ENCODE measurements around the gene SERPINA10. TPM values are rescaled to one million over a fixed set of nuclear protein-coding genes. Genes with fewer than 3 reads are reported as not detected.

SERPINA10 gene
- total and polyA plus RNA-seq, 2 of the 13 experiments (the other 11 are each of a cell fraction or from before 2014, with no cell fraction given), result 20.1 to 20.2 TPM

DNA sequence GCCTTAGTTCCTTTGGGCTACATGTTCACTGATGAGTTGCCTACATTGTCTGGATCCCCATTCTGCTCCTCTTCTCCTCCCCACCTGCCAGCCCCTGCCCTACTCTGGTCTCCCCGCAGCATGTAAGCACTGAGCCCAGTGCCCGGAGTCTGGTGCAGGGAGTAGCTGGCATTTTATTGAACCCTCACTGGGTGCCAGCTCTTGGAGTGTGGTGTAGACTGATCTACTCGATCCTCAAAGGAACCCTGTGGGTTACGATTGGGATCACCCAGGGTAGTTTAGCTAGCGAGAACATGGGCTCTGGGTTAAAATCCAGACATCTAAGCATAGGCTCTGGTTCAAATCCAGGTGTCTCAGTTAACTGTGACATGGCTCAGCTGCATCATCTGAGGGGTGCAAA lies 38.4 kb upstream of the SERPINA10 start:
- Histone ChIP-seq H3K36me3 (replicated peaks in 1 of 2; ENCODE audit: control insufficient read depth in 1 of 2, insufficient read depth in 2 of 2, low read length in 2 of 2) (no peaks in the 10 kb centered on the region), H3K27me3 (ENCODE audit: control insufficient read depth in 1 of 2, insufficient read depth in 2 of 2, low read length in 2 of 2) (no peaks in the 10 kb centered on the region), H3K4me2 (ENCODE audit: low read depth, low read length) (no peak overlapping the region), H2AFZ (ENCODE audit: low read length) (no peak overlapping the region), H3K4me1 (ENCODE audit: insufficient read depth, low read length) (peaks cover 80% of the 10 kb centered on the region), H3K9ac (ENCODE audit: insufficient read depth, low read depth, low read length) (no peak overlapping the region), H3K79me2 (ENCODE audit: insufficient read depth, low read length) (no peaks in the 10 kb centered on the region), H3K4me3 (replicated peaks in 1 of 3; ENCODE audit: insufficient read depth in 1 of 3, low read depth in 2 of 3, low read length in 3 of 3) (no peak overlapping the region), H3K9me3 (ENCODE audit: low read length) (no peaks in the 10 kb centered on the region), H3K27ac (ENCODE audit: extremely low read length, insufficient read depth, low read length) (no peak overlapping the region), H4K20me1 (ENCODE audit: insufficient read depth, low read length) (no peaks in the 10 kb centered on the region)
- FAIRE-seq (no peak), ATAC-seq (no peak), DNase-seq (ENCODE audit: low spot score) (no peak)
- CTCF ChIA-PET (ENCODE audit: low intra/inter-chr PET ratio, low total read pairs), result no interaction called here
- WGBS (ENCODE audit: low lambda C conversion rate), result 100% methylated on average over 2 of the region's 5 CpGs
- POLR2A ChIA-PET, result interaction anchor here (1.0 to 1.8 kb wide), 3 partner anchors 8 to 14 kb away, joined by 3 to 7 read pairs (median 4); partner anchors contain the start of gene SERPINA6
- TF ChIP-seq DPF2 (CRISPR knock-in tag; IDR thresholded peaks at IDR 0.05; ENCODE audit: borderline replicate concordance, low read depth) (no peak), SALL1 (CRISPR knock-in tag; IDR thresholded peaks at IDR 0.05) (no peak), ZNF205 (CRISPR knock-in tag; IDR thresholded peaks at IDR 0.05) (no peak), SP2 (CRISPR knock-in tag; IDR thresholded peaks at IDR 0.05) (no peak), MED8 (CRISPR knock-in tag; IDR thresholded peaks at IDR 0.05; ENCODE audit: insufficient replicate concordance) (no peak), ZNF761 (CRISPR knock-in tag; conservative IDR thresholded peaks at IDR 0.05) (no peak), BHLHE40 (IDR thresholded peaks at IDR 0.05; ENCODE audit: low read length) (no peak), ZNF737 (CRISPR knock-in tag; IDR thresholded peaks at IDR 0.05; ENCODE audit: borderline replicate concordance) (no peak), ZNF230 (CRISPR knock-in tag; IDR thresholded peaks at IDR 0.05) (no peak), MEIS2 (CRISPR knock-in tag; IDR thresholded peaks at IDR 0.05) (no peak), ZNF614 (CRISPR knock-in tag; IDR thresholded peaks at IDR 0.05; ENCODE audit: borderline replicate concordance) (no peak), ZBTB20 (CRISPR knock-in tag; IDR thresholded peaks at IDR 0.05; ENCODE audit: borderline replicate concordance, low read depth) (no peak)
- TF ChIP-seq, protein P1, sequence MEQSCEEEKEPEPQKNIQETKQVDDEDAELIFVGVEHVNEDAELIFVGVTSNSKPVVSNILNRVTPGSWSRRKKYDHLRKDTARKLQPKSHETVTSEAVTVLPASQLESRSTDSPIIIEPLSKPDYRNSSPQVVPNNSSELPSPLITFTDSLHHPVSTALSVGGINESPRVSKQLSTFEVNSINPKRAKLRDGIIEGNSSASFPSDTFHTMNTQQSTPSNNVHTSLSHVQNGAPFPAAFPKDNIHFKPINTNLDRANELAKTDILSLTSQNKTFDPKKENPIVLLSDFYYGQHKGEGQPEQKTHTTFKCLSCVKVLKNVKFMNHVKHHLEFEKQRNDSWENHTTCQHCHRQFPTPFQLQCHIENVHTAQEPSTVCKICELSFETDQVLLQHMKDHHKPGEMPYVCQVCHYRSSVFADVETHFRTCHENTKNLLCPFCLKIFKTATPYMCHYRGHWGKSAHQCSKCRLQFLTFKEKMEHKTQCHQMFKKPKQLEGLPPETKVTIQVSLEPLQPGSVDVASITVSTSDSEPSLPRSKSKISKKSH (CRISPR knock-in tag; IDR thresholded peaks at IDR 0.05; ENCODE audit: borderline replicate concordance), result no peak
- intact Hi-C loops (cut with micrococcal nuclease; ENCODE audit: unreplicated experiment) (no loop called here), in situ Hi-C loops (cut with HindIII; ENCODE audit: extremely low pct_ligation_motif_present, low pct_unique_long_range_greater_than_20kb) (no loop called here)
- no TSS peak for BruUV-seq (replicated peaks)

All from HepG2 (cell line).